Motor neuron (in vitro differentiated cells): Measurements from ENCODE around the gene NFE2L1. TPM values are rescaled to one million over a fixed set of nuclear protein-coding genes. Genes with fewer than 3 reads are reported as not detected.

Experiments
- ATAC-seq, 8 experiments: fragments of 200-7000 bp; cut with Tn5 transposase; replicated peaks in 6 of 8; 2 replicates each; pipeline ENCODE4 v1.8.0; 2021; ENCODE audit warnings: mild to moderate bottlenecking in 8 of 8, moderate library complexity in 8 of 8
- H3K27ac ChIP-seq, 2 donors: fragments of 250-450 bp; sonication (Bioruptor Pico); 2 replicates each; pipeline ENCODE4 v1.9.0; 2021; ENCODE audit warnings: antibody characterized with exemption in 2 of 2, mild to moderate bottlenecking in 2 of 2, moderate library complexity in 1 of 2
- H3K4me1 ChIP-seq, 2 donors: fragments of 250-450 bp; sonication (Bioruptor Pico); replicated peaks in 1 of 2; 2 replicates each; pipeline ENCODE4 v1.6.1; 2021; ENCODE audit warnings: antibody characterized with exemption in 2 of 2, mild to moderate bottlenecking in 2 of 2, moderate library complexity in 1 of 2
- H3K4me3 ChIP-seq, 5 donors: fragments of 250-450 bp; sonication (Bioruptor Pico); 2 replicates each; pipeline ENCODE4 v1.9.0; 2021; ENCODE audit warnings: antibody characterized with exemption in 5 of 5, mild to moderate bottlenecking in 5 of 5, moderate library complexity in 4 of 5
- WGBS, 10 experiments: fragments of 450-650 bp; shearing (Covaris generic); methylation state at CpG; one replicate each; pipeline ENCODE4 v1.0.0; 2022; 5-methylcytosine and 5-hydroxymethylcytosine counted together
- in situ Hi-C, 9 experiments: fragments of 400-800 bp; cut with MboI; loops; one replicate each; pipeline ENCODE4 v1.15.0; 2021; ENCODE audit warnings: low sequenced_read_pairs in 9 of 9, low pct_unique_long_range_greater_than_20kb in 2 of 9; ENCODE audit not compliant: unreplicated experiment in 9 of 9
- total RNA-seq, 8 experiments: library from RNA; unstranded; fragments of 300-600 nt; gene quantifications; 2 replicates each; pipeline versions ENCODE4 v1.2.3 to v1.2.4, GENCODE V29; 2022

Gene NFE2L1
- total RNA-seq, 8 experiments from 2014 or later = 71.9 to 284 (median 99.4) TPM

DNA sequence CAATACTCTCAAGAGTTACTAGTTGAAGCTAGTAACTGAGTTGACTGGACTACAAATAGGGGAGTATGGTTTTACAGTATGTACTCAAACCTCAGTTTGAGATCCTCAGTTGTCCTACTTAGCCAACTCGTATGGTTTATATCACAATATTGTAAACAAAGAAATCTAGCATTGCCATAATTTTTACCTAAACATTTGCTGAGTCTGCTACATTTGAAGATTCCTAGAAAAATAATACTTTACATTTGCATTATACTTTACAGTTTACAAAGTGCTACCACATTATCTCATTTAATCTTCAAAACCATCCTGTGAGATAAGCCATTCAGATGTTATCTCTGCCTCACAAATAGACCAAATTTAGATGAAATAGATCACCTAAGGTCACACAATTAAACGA lies 36.8 kb downstream of the NFE2L1 start:
- in situ Hi-C loops = no loop called here
- H3K27ac ChIP-seq = no peak overlapping the region
- H3K4me1 ChIP-seq = peaks cover 2 to 14% of the 10 kb centered on the region in 2 donors
- no peak for ATAC-seq
- 56 to 100% (median 79%) methylated on average over 1 to 2 of the region's 2 CpGs; no CpG with 5 or more reads in 1 of the 10 experiments for WGBS, 10 experiments
- no peak overlapping the region for H3K4me3 ChIP-seq

DNA sequence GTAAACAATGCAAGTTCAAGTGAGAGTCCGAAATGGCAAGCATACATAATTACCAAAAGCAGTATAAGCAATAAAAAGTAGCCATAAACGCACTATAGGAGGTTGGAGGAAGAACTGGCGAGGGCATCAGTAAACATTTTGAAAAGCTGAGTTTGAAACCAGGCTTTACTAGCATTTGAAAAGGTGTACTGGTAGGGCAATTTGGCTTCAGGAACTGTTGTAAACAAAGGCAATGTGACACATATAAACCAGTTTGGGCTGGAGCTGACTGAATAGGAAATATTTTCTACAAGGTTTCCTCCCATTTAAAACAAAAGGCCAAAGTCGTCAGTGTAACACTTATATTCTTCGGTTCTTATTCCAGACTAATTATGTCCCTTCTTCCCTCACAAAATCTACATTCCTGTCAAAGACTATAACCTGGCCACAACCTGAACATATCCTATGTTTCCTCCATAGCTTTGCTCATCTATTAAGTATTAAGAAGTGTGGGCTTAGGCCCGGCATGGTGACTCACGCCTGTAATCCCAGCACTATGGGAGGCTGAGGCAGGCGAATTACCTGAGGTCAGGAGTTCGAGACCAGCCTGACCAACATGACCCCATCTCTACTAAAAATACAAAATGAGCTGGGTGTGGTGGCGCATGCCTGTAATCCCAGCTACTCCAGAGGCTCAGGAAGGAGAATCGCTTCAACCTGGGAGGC lies 45.3 kb downstream of the NFE2L1 start:
- no peak overlapping the region for H3K4me3 ChIP-seq
- no peaks in the 10 kb centered on the region for H3K4me1 ChIP-seq
- no peak overlapping the region for H3K27ac ChIP-seq
- in situ Hi-C loops = no loop called here
- WGBS, 10 experiments = 83 to 100% (median 95%) methylated on average over 3 to 10 of the region's 11 CpGs
- no peak for ATAC-seq

DNA sequence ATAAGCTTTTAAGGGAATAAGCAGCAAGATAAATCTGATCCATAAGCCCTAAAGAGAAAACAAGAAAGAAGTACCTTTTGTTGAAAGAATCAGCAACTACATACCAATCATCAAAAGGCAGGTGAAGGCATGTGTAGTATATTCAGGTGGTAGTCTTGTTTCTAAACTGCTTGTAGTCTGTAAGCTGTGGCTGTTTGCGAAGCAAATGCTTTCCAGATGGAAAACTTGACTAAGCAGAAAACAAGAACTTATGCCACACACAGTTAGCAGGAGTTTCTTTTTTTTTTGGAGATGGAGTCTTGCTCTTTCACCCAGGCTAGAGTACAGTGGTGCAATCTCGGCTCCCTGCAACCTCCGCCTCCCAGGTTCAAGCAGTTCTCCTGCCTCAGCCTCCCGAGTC lies 47.5 kb downstream of the NFE2L1 start:
- in situ Hi-C loops = no loop called here
- 38 to 90% (median 83%) methylated on average over 1 to 4 of the region's 4 CpGs; no CpG with 5 or more reads in 5 of the 10 experiments for WGBS, 10 experiments
- Histone ChIP-seq H3K4me1 (peaks cover 0 to 6% of the 10 kb centered on the region in 2 donors), H3K27ac (no peak overlapping the region), H3K4me3 (no peak overlapping the region)
- ATAC-seq = no peak

DNA sequence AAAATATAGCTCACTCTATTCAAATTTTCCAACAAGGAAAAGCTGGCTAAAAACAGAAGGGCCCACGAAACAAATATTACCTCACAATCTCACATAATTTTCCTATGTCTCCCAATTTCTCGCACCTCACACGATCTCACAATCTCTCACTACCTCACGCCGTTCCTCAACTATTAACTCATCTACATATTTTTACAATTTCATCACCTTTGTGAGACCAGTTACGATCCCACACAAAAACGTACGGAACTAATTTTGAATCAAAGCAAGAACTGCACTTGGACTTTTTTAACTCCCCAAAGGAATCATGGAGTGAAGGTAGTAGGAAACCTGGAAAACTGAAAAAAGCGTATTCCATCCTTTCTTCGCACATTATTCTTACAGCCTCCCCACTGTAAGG lies 52.0 kb downstream of the NFE2L1 start:
- ATAC-seq = no peak
- Histone ChIP-seq H3K4me3 (peak overlapping the region; percentile 58 to 74 (median 64)), H3K4me1 (peaks cover 0 to 6% of the 10 kb centered on the region in 2 donors), H3K27ac (peak overlapping the region; percentile 93 to 94)
- in situ Hi-C loops = no loop called here
- WGBS, 10 experiments = 0 to 17% (median 4%) methylated on average over 2 to 10 of the region's 10 CpGs

DNA sequence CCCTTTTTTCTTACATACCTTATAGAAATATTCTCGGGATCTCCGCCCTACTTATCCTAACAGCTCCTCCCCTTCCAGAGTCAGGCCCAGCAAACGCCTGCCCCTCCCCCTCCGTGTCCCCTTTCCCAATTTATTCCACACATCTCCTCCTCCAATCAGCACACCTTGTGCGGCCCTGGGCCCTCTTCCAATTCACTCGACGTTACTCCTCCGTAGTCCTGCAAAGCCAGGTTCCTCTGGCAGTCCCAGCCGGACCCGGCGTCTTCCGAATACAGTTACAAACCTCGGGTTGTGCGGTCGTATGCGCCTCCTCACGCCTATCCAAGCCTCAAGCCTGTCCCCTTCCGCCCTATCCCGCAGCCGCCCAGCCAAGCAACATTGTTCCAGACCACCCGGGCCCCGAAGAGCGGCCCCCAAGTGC lies 52.4 kb downstream of the NFE2L1 start:
- H3K27ac ChIP-seq = peak overlapping the region; percentile 93 to 94
- ATAC-seq = peak in 2 of 8 experiments; percentile 11 to 16
- WGBS, 10 experiments = 0 to 5% (median 0%) methylated on average over 1 to 16 of the region's 23 CpGs; no CpG with 5 or more reads in 4 of the 10 experiments
- in situ Hi-C loops = no loop called here
- peaks cover 0 to 6% of the 10 kb centered on the region in 2 donors for H3K4me1 ChIP-seq
- H3K4me3 ChIP-seq = peak overlapping the region; percentile 58 to 74 (median 64)

DNA sequence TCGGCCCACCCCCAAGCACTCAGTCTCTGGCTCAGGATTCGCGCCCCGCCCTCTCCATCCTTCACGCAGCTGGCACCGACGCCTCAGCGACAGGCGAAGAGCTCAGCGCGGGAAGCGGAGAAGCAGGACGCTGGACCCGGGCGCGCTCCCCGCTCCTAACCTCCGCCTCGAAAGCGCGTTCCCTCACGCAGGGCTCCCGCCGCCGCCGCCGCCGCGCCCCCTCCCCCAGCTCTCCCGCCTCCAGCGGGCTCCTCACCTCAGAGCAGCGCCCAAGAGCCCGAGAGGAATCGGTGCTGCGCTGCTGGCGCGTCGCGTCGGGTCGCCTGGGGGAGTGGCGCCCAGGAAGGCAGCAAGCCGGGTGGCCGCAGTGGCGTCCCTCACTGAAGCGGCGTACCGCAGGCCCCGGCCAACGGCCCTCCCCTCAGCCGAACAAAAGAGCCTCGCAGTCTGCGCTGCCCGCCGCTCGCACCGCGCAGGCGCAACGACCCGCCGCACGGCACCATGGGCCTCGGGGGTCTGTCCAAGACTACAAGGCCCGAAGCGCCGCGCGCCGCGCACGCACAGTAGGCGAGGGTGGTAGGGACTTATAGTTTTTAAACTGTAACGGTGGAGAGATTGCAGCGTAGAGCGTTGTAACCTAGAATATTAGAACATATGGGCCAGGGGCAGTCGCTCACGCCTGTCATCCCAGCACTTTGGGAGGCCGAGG lies 53.0 kb downstream of the NFE2L1 start, which contains the start of gene CBX1:
CBX1 (minus strand) TSS at position 467 of the 709 bp plus-strand sequence. CDS start 24,474 bp downstream, outside the sequence.
- in situ Hi-C loops = no loop called here
- Histone ChIP-seq H3K4me1 (peaks cover 0 to 6% of the 10 kb centered on the region in 2 donors), H3K27ac (peak within 1 kb of the TSS; percentile 93 to 94), H3K4me3 (peak within 1 kb of the TSS; percentile 58 to 74 (median 64))
- 0 to 2% (median 1%) methylated on average over 4 to 26 of the region's 79 CpGs; no CpG with 5 or more reads in 4 of the 10 experiments for WGBS, 10 experiments
- peak; percentile 91 to 95 (median 93) for ATAC-seq

DNA sequence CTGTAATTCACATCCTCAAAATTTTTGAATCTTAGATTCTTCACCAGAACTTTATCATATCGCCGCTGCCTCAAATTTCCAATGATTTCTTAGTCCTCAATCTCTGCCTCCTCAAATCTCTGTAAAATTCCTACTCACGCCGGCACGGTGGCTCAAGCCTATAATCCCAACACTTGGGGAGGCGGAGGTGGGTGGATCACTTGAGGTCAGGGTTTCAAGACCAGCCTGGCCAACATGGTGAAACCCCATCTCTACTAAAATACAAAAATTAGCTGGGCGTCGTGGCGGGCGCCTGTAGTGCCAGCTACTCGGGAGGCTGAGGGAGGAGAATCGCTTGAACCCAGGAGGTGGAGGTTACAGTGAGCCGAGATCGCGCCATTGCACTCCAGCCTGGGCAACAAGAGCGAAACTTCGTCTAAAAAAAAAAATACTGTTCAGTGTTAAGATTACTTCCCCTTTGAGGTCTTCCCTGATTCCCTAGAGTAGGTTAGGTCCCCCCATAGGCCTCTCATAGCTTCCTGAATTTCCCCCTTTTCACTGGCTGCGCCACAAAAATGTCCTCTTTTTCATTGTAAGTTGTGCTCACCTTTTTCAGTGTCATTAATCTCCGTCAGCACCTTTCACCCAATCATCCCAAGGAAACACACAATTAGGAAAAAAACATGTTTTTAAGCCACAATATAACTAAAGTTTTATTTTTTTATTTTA lies 54.0 kb downstream of the NFE2L1 start:
- ATAC-seq = no peak
- WGBS, 10 experiments = 58 to 100% (median 92%) methylated on average over 6 to 17 of the region's 19 CpGs; no CpG with 5 or more reads in 1 of the 10 experiments

DNA sequence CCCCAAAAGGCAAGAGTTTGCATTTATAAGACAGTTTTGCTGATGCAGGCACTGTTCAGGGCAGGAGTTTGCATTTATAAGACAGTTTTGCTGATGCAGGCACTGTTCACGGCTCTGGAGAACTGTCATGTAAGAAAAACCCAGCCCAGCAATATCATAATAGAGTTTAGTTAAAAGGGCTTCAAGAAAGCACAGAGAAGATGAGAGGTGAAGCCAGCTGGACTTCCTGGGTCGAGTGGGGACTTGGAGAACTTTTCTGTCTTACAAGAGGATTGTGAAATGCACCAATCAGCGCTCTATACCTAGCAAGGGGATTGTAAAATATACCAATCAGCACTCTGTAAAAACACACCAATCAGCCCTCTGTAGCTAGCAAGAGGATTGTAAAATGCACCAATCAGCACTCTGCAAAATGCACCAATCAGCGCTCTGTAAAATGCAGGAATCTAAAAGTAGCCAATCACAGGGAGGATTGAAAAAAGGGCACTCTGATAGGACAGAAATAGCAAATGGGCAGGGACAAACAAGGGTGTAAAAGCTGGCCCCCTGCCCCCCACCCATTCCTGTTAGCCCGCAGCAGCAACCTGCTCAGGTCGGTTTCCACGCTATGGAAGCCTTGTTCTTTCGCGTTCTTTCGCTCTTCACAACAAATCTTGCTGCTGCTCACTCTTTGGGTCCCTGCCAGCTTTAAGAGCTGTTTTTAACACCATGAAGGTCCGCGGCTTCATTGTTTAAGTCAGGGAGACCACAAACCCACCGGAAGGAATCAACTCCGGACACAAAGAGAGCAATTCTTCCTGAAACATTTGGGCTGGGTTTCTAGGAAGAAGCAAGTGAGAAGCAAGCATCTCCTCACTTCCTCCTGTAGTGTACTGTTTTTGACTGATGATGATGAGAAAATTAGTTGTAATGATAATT lies 54.9 kb downstream of the NFE2L1 start:
- ATAC-seq = no peak
- in situ Hi-C loops = no loop called here
- Histone ChIP-seq H3K27ac (no peak overlapping the region), H3K4me3 (no peak overlapping the region), H3K4me1 (peaks cover 0 to 6% of the 10 kb centered on the region in 2 donors)
- 76 to 95% (median 84%) methylated on average over 1 to 11 of the region's 14 CpGs for WGBS, 10 experiments

More for the DNA sequence above, 54.0 kb downstream of the NFE2L1 start:
- Histone ChIP-seq H3K4me1 (peaks cover 0 to 6% of the 10 kb centered on the region in 2 donors), H3K4me3 (peak overlapping the region in 2 of 5 donors; percentile 58 to 61), H3K27ac (no peak overlapping the region)
- in situ Hi-C loops = no loop called here

DNA sequence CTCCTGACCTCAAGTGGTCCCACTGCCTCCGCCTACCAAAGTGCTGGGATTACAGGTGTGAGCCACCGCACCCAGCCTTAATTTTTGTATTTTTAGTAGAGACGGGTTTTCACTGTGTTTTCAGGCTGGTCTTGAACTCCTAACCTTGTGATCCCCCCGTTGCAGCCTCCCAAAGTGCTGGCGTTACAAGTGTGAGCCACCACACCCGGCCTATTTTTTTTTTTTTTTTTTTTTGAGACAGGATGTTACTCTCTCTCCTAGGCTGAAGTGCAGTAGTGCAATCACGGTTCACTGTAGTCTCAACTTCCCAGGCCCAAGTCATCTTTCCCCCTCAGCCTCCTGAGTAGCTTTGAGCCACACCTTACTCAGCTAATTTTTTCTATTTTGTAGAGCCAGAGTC lies 56.3 kb downstream of the NFE2L1 start:
- peaks cover 0 to 14% of the 10 kb centered on the region in 2 donors for H3K4me1 ChIP-seq
- H3K27ac ChIP-seq = no peak overlapping the region
- in situ Hi-C loops = no loop called here
- no peak for ATAC-seq
- no peak overlapping the region for H3K4me3 ChIP-seq
- WGBS, 10 experiments = 59 to 100% (median 89%) methylated on average over 1 to 7 of the region's 7 CpGs; no CpG with 5 or more reads in 1 of the 10 experiments

DNA sequence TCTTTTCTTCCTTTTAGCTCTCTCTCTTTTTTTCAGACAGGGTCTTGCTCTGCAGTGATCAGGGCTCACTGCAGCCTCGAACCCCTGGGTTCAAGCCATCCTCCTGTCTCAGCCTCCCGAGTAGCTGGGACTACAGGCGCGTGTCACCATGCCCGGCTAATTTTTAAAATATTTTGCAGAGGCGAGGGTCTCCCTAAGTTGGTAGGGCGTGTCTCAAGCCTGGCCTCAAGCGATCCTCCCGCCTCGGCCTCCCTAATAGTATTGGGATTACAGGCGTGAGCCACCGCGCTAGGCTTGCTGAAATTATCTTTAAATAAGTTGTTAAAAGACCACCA lies 58.6 kb downstream of the NFE2L1 start:
- WGBS, 10 experiments = 21 to 56% (median 45%) methylated on average over 3 to 13 of the region's 13 CpGs; no CpG with 5 or more reads in 4 of the 10 experiments
- no peak for ATAC-seq
- Histone ChIP-seq H3K27ac (no peak overlapping the region), H3K4me1 (peaks cover 0 to 13% of the 10 kb centered on the region in 2 donors), H3K4me3 (peak overlapping the region; percentile 62 to 89 (median 70))
- in situ Hi-C loops = no loop called here

DNA sequence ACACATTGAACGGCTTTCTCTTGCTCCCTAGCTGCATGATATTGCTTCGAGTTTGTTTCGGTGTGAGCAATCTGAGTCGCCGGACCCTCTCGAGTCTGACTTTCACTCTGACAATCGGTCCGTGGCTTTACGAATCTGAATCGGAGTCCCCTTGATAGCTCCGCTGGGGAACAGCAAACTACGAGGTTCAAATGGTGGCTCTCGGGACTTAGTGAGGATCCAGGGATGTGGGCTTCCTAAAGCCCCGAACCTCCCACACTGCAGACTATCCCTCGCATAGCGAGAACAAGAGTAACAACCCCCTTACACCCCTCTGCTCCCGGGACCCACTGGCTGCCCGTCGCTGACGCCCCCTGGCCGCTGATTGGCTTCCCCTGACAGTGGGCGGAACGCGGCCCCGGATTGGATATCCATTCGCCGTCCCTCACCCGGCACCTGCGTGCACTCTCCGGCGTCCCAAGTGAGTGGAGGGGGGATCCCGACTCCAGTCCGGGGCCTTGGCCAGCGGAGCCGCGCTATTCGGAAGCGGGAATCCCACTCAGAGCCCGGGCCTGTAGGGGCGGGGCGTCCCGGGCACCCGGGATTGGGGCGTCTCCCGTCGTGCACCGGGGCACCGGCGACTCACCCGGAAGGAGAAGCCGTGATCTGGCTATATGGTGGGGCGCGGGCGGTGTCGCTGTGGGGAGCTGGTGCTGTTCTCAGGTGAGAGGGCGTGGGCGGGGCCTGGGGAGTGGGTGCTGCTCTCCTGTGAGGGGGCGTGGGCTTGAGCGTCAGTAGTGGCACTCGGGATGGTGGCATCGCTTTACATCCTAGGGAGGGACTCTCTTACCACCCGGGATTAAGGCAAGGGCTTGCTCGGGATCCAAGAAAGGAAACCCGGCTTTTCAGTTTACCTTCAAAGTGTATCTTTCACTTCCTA lies 59.2 kb downstream of the NFE2L1 start, which contains the start of gene SNX11:
SNX11 (plus strand) TSS at position 630 of the 919 bp plus-strand sequence. CDS start 4,278 bp downstream, outside the sequence.
- Histone ChIP-seq H3K4me3 (peak within 1 kb of the TSS; percentile 62 to 89 (median 70)), H3K27ac (peak within 1 kb of the TSS; percentile 84 to 90), H3K4me1 (peaks cover 0 to 13% of the 10 kb centered on the region in 2 donors)
- 0 to 6% (median 0%) methylated on average over 3 to 11 of the region's 64 CpGs; no CpG with 5 or more reads in 4 of the 10 experiments for WGBS, 10 experiments
- in situ Hi-C loops = no loop called here
- peak; percentile 96 to 98 (median 97) for ATAC-seq
